Uterus (tissue), 2 donors: ENCODE data around the gene DDX59.

Source experiments
- CTCF ChIP-seq, 4 experiments: fragments of 200-600 bp in 2 of 4; fragments of 450-650 bp in 2 of 4; sonication (generic) in 2 of 4; IDR thresholded peaks; one replicate each; pipeline ENCODE4 v1.5.1; 2016 to 2019; ENCODE audit warnings: antibody characterized with exemption in 4 of 4, mild to moderate bottlenecking in 2 of 4, moderate library complexity in 1 of 4
- POLR2A ChIP-seq, 2 donors: fragments of 450-650 bp; IDR thresholded peaks; one replicate each; pipeline ENCODE4 v1.6.1; 2016; ENCODE audit warnings: antibody characterized with exemption in 2 of 2, mild to moderate bottlenecking in 1 of 2, moderate library complexity in 1 of 2

GRCh38 chr1:200681231-200681630 lies 11.5 kb upstream of the DDX59 start:
- TF ChIP-seq CTCF (IDR thresholded peaks at IDR 0.05) (no peak), POLR2A (IDR thresholded peaks at IDR 0.05) (no peak)
